GM23338 (cell line): ENCODE results near the gene CHCHD6.

Experiments used
- CREB1 ChIP-seq: fragments of 250-450 bp; sonication (Bioruptor Pico); IDR thresholded peaks from 2 replicates; pipeline ENCODE4 v1.5.0; 2020; ENCODE audit warnings: low read depth, mild to moderate bottlenecking, moderate library complexity
- EZH2 ChIP-seq: fragments of 200-600 bp; sonication (generic); IDR thresholded peaks from one replicate; pipeline ENCODE4 v1.8.0; 2017; ENCODE audit warnings: antibody characterized with exemption, mild to moderate bottlenecking, low read depth; ENCODE audit not compliant: unreplicated experiment
- EZH2phosphoT487 ChIP-seq: fragments of 200-600 bp; sonication (generic); IDR thresholded peaks from one replicate; pipeline ENCODE4 v1.8.1; 2018; ENCODE audit warnings: antibody characterized with exemption; ENCODE audit not compliant: unreplicated experiment
- POLR2AphosphoS5 ChIP-seq: IDR thresholded peaks from 2 replicates; pipeline ENCODE4 v1.6.1; 2016; ENCODE audit warnings: antibody characterized with exemption, low read depth
- STAT1 ChIP-seq: IDR thresholded peaks from one replicate; pipeline ENCODE4 v1.6.1; 2016; ENCODE audit warnings: antibody characterized with exemption; ENCODE audit not compliant: unreplicated experiment
- ZNF114 ChIP-seq: fragments of 250-450 bp; sonication (Bioruptor Pico); IDR thresholded peaks from 2 replicates; pipeline ENCODE4 v1.5.0; 2020; ENCODE audit warnings: mild to moderate bottlenecking, moderate library complexity
- ZNF331 ChIP-seq: fragments of 250-450 bp; sonication (Bioruptor Pico); IDR thresholded peaks from 2 replicates; pipeline ENCODE4 v1.5.0; 2020; ENCODE audit warnings: low read depth, mild to moderate bottlenecking, moderate library complexity
- TF ChIP-seq, protein P1 (sequence below), 2 experiments: fragments of 200-600 bp in 1 of 2; sonication (generic) in 1 of 2; conservative IDR thresholded peaks; 2 replicates each; pipeline versions ENCODE4 v1.5.1 to v1.6.1; 2016 to 2017; ENCODE audit warnings: antibody characterized with exemption in 2 of 2, low read depth in 2 of 2, mild to moderate bottlenecking in 2 of 2, moderate library complexity in 1 of 2
- TF ChIP-seq, protein P2 (sequence below): IDR thresholded peaks from one replicate; pipeline ENCODE4 v1.6.1; 2018; ENCODE audit warnings: antibody characterized with exemption; ENCODE audit not compliant: unreplicated experiment
- TF ChIP-seq, protein P3 (sequence below): IDR thresholded peaks from 2 replicates; pipeline ENCODE4 v1.6.1; 2016; ENCODE audit warnings: antibody characterized with exemption

DNA sequence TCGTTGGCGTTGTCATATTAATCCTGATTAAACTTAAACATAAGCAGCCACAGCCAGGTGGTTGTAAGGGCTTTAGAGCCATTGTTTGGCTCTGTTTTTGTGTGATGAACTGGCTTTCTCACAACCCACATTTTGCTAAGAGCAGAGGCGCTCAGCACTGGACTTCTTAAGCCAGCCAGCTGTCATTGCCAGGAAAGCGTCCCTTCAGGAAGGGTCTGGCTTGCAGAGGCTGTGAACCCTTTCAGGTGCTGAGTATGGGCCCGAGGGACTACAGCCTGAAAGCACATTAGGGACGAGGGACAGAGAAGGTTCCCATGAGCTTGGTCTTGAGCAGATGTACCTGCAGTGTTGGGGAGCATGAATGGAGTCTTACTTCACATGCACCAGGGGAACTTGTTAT, 112.3 kb downstream of the CHCHD6 start:
- TF ChIP-seq, protein P1, sequence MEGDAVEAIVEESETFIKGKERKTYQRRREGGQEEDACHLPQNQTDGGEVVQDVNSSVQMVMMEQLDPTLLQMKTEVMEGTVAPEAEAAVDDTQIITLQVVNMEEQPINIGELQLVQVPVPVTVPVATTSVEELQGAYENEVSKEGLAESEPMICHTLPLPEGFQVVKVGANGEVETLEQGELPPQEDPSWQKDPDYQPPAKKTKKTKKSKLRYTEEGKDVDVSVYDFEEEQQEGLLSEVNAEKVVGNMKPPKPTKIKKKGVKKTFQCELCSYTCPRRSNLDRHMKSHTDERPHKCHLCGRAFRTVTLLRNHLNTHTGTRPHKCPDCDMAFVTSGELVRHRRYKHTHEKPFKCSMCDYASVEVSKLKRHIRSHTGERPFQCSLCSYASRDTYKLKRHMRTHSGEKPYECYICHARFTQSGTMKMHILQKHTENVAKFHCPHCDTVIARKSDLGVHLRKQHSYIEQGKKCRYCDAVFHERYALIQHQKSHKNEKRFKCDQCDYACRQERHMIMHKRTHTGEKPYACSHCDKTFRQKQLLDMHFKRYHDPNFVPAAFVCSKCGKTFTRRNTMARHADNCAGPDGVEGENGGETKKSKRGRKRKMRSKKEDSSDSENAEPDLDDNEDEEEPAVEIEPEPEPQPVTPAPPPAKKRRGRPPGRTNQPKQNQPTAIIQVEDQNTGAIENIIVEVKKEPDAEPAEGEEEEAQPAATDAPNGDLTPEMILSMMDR (conservative IDR thresholded peaks at IDR 0.05; ENCODE audit: low read depth in 2 of 2), result no peak
- TF ChIP-seq EZH2phosphoT487 (no peak), EZH2 (no peak), ZNF114 (no peak), POLR2AphosphoS5 (no peak), ZNF331 (CRISPR knock-in tag) (no peak), STAT1 (no peak), CREB1 (CRISPR knock-in tag) (no peak)
- TF ChIP-seq, protein P2, sequence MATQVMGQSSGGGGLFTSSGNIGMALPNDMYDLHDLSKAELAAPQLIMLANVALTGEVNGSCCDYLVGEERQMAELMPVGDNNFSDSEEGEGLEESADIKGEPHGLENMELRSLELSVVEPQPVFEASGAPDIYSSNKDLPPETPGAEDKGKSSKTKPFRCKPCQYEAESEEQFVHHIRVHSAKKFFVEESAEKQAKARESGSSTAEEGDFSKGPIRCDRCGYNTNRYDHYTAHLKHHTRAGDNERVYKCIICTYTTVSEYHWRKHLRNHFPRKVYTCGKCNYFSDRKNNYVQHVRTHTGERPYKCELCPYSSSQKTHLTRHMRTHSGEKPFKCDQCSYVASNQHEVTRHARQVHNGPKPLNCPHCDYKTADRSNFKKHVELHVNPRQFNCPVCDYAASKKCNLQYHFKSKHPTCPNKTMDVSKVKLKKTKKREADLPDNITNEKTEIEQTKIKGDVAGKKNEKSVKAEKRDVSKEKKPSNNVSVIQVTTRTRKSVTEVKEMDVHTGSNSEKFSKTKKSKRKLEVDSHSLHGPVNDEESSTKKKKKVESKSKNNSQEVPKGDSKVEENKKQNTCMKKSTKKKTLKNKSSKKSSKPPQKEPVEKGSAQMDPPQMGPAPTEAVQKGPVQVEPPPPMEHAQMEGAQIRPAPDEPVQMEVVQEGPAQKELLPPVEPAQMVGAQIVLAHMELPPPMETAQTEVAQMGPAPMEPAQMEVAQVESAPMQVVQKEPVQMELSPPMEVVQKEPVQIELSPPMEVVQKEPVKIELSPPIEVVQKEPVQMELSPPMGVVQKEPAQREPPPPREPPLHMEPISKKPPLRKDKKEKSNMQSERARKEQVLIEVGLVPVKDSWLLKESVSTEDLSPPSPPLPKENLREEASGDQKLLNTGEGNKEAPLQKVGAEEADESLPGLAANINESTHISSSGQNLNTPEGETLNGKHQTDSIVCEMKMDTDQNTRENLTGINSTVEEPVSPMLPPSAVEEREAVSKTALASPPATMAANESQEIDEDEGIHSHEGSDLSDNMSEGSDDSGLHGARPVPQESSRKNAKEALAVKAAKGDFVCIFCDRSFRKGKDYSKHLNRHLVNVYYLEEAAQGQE, result no peak
- TF ChIP-seq, protein P3, sequence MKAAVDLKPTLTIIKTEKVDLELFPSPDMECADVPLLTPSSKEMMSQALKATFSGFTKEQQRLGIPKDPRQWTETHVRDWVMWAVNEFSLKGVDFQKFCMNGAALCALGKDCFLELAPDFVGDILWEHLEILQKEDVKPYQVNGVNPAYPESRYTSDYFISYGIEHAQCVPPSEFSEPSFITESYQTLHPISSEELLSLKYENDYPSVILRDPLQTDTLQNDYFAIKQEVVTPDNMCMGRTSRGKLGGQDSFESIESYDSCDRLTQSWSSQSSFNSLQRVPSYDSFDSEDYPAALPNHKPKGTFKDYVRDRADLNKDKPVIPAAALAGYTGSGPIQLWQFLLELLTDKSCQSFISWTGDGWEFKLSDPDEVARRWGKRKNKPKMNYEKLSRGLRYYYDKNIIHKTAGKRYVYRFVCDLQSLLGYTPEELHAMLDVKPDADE, result no peak
